GM18907 (cell line): Measurements from ENCODE around the gene ERICH6B.

Experiments
- ATAC-seq: cut with Tn5 transposase; IDR thresholded peaks from one replicate; pipeline ENCODE4 v1.9.1; 2021; ENCODE audit warnings: mild to moderate bottlenecking, moderate library complexity; ENCODE audit not compliant: unreplicated experiment

The ERICH6B gene

GRCh38 chr13:45602183-45603170 is 13.1 kb downstream of the ERICH6B start:
- no peak for ATAC-seq

- ATAC-seq = no peak
These were observed 13.9 kb downstream of the ERICH6B start for GRCh38 chr13:45601680-45602079.

GRCh38 chr13:45598597-45598996 is 16.9 kb downstream of the ERICH6B start:
- ATAC-seq = no peak

- no peak for ATAC-seq
These were observed 18.6 kb downstream of the ERICH6B start for GRCh38 chr13:45596800-45597475.

- no peak for ATAC-seq
These were observed 19.6 kb downstream of the ERICH6B start for GRCh38 chr13:45595965-45596364.

- ATAC-seq = no peak
These were observed 20.8 kb downstream of the ERICH6B start for GRCh38 chr13:45594764-45595163.

GRCh38 chr13:45594227-45594626 is 21.3 kb downstream of the ERICH6B start:
- ATAC-seq = no peak

GRCh38 chr13:45592758-45593157 is 22.8 kb downstream of the ERICH6B start:
- ATAC-seq = peak; percentile 65

- ATAC-seq = no peak
These were observed 25.5 kb downstream of the ERICH6B start for GRCh38 chr13:45590066-45590465.

GRCh38 chr13:45587897-45588296 is 27.6 kb downstream of the ERICH6B start:
- ATAC-seq = no peak

GRCh38 chr13:45584816-45585215 is 30.7 kb downstream of the ERICH6B start:
- ATAC-seq = no peak

- no peak for ATAC-seq
These were observed 33.0 kb downstream of the ERICH6B start for GRCh38 chr13:45582408-45583076.

- no peak for ATAC-seq
These were observed 39.1 kb downstream of the ERICH6B start for GRCh38 chr13:45576466-45576865.

- no peak for ATAC-seq
These were observed 39.7 kb downstream of the ERICH6B start for GRCh38 chr13:45575830-45576180.

GRCh38 chr13:45575146-45575829 is 40.3 kb downstream of the ERICH6B start:
- ATAC-seq = no peak

GRCh38 chr13:45565331-45565730 is 50.2 kb downstream of the ERICH6B start:
- no peak for ATAC-seq

- ATAC-seq = no peak
These were observed 51.3 kb downstream of the ERICH6B start for GRCh38 chr13:45564133-45564776.

GRCh38 chr13:45554604-45555109 is 60.9 kb downstream of the ERICH6B start:
- ATAC-seq = no peak

- ATAC-seq = no peak
These were observed 67.3 kb downstream of the ERICH6B start for GRCh38 chr13:45548281-45548680.

GRCh38 chr13:45546410-45546765 is 69.2 kb downstream of the ERICH6B start:
- no peak for ATAC-seq
